Measurements from ENCODE around the gene MAGI1. TPM values are rescaled to one million over a fixed set of nuclear protein-coding genes. Genes with fewer than 3 reads are reported as not detected.

Gene MAGI1
- total RNA-seq, 1 experiment from 2014 or later, result 58.2 TPM

DNA sequence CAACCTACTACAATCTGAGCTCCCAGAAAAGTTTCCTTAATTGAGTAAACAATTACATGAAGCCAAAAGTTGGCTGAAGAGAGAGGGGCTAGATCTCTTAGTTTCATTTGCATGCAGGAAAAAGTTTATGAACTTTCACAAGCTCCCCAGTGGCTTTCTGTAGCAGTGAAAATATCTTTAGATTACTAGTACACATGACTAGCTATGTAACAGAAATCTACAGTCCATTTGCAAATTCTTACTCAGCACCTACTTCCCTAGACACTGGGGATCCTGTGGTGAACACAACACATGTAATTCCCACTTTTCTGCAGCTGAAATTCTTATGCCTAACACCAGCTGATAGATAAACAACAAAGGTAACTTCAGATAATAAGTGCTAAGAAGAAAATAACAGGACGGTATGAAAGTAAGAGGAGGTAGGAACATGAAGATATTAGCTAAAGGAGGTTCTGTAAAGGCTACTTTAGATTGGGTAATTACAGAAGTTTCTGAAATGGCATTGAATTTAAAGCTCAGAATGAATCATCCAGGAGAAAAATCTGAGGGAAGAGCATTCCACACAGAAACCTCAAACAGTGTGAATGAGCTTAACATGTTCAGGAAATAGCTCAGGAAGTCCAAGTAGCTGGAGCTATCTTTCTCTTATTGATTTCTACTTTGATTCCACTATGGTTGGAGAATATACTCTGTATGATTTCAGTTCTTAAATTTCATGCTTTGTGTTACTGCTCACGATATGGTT is 204.8 kb downstream of the MAGI1 start:
- H3K27me3 Mint-ChIP-seq (ENCODE audit: low read depth), result no peaks in the 10 kb centered on the region
- H3K27ac Mint-ChIP-seq, result no peak overlapping the region
- H3K36me3 Mint-ChIP-seq, result no peaks in the 10 kb centered on the region
- TF ChIP-seq, protein P1, sequence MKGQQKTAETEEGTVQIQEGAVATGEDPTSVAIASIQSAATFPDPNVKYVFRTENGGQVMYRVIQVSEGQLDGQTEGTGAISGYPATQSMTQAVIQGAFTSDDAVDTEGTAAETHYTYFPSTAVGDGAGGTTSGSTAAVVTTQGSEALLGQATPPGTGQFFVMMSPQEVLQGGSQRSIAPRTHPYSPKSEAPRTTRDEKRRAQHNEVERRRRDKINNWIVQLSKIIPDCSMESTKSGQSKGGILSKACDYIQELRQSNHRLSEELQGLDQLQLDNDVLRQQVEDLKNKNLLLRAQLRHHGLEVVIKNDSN (CRISPR knock-in tag; IDR thresholded peaks at IDR 0.05), result no peak
- TF ChIP-seq, protein P2, sequence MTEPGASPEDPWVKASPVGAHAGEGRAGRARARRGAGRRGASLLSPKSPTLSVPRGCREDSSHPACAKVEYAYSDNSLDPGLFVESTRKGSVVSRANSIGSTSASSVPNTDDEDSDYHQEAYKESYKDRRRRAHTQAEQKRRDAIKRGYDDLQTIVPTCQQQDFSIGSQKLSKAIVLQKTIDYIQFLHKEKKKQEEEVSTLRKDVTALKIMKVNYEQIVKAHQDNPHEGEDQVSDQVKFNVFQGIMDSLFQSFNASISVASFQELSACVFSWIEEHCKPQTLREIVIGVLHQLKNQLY (CRISPR knock-in tag; IDR thresholded peaks at IDR 0.05), result no peak
- TF ChIP-seq NFE2L1 (CRISPR knock-in tag; IDR thresholded peaks at IDR 0.05), result no peak
- TF ChIP-seq, protein P3, sequence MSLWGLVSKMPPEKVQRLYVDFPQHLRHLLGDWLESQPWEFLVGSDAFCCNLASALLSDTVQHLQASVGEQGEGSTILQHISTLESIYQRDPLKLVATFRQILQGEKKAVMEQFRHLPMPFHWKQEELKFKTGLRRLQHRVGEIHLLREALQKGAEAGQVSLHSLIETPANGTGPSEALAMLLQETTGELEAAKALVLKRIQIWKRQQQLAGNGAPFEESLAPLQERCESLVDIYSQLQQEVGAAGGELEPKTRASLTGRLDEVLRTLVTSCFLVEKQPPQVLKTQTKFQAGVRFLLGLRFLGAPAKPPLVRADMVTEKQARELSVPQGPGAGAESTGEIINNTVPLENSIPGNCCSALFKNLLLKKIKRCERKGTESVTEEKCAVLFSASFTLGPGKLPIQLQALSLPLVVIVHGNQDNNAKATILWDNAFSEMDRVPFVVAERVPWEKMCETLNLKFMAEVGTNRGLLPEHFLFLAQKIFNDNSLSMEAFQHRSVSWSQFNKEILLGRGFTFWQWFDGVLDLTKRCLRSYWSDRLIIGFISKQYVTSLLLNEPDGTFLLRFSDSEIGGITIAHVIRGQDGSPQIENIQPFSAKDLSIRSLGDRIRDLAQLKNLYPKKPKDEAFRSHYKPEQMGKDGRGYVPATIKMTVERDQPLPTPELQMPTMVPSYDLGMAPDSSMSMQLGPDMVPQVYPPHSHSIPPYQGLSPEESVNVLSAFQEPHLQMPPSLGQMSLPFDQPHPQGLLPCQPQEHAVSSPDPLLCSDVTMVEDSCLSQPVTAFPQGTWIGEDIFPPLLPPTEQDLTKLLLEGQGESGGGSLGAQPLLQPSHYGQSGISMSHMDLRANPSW (CRISPR knock-in tag; conservative IDR thresholded peaks at IDR 0.05; ENCODE audit: low read depth), result no peak
- TF ChIP-seq, protein P4, sequence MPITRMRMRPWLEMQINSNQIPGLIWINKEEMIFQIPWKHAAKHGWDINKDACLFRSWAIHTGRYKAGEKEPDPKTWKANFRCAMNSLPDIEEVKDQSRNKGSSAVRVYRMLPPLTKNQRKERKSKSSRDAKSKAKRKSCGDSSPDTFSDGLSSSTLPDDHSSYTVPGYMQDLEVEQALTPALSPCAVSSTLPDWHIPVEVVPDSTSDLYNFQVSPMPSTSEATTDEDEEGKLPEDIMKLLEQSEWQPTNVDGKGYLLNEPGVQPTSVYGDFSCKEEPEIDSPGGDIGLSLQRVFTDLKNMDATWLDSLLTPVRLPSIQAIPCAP (CRISPR knock-in tag; IDR thresholded peaks at IDR 0.05), result no peak
- TF ChIP-seq, protein P5, sequence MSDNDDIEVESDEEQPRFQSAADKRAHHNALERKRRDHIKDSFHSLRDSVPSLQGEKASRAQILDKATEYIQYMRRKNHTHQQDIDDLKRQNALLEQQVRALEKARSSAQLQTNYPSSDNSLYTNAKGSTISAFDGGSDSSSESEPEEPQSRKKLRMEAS (CRISPR knock-in tag; IDR thresholded peaks at IDR 0.05), result no peak
- no peak for TF ChIP-seq ZNF121 (CRISPR knock-in tag; IDR thresholded peaks at IDR 0.05)
- TF ChIP-seq, protein P6, sequence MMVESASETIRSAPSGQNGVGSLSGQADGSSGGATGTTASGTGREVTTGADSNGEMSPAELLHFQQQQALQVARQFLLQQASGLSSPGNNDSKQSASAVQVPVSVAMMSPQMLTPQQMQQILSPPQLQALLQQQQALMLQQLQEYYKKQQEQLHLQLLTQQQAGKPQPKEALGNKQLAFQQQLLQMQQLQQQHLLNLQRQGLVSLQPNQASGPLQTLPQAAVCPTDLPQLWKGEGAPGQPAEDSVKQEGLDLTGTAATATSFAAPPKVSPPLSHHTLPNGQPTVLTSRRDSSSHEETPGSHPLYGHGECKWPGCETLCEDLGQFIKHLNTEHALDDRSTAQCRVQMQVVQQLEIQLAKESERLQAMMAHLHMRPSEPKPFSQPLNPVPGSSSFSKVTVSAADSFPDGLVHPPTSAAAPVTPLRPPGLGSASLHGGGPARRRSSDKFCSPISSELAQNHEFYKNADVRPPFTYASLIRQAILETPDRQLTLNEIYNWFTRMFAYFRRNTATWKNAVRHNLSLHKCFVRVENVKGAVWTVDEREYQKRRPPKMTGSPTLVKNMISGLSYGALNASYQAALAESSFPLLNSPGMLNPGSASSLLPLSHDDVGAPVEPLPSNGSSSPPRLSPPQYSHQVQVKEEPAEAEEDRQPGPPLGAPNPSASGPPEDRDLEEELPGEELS (CRISPR knock-in tag; IDR thresholded peaks at IDR 0.05), result no peak
- TF ChIP-seq, protein P7, sequence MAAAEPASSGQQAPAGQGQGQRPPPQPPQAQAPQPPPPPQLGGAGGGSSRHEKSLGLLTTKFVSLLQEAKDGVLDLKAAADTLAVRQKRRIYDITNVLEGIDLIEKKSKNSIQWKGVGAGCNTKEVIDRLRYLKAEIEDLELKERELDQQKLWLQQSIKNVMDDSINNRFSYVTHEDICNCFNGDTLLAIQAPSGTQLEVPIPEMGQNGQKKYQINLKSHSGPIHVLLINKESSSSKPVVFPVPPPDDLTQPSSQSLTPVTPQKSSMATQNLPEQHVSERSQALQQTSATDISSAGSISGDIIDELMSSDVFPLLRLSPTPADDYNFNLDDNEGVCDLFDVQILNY (CRISPR knock-in tag; IDR thresholded peaks at IDR 0.05), result no peak
- TF ChIP-seq, protein P8, sequence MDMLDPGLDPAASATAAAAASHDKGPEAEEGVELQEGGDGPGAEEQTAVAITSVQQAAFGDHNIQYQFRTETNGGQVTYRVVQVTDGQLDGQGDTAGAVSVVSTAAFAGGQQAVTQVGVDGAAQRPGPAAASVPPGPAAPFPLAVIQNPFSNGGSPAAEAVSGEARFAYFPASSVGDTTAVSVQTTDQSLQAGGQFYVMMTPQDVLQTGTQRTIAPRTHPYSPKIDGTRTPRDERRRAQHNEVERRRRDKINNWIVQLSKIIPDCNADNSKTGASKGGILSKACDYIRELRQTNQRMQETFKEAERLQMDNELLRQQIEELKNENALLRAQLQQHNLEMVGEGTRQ (CRISPR knock-in tag; IDR thresholded peaks at IDR 0.05), result no peak
- TF ChIP-seq SOX15 (CRISPR knock-in tag; IDR thresholded peaks at IDR 0.05), result no peak
- no peak for TF ChIP-seq OVOL2 (CRISPR knock-in tag; IDR thresholded peaks at IDR 0.05; ENCODE audit: borderline replicate concordance)
- TF ChIP-seq ELF4 (CRISPR knock-in tag; IDR thresholded peaks at IDR 0.05; ENCODE audit: low read depth), result no peak
- ChIA-PET POLR2A (interaction anchor here (0.7 kb wide), 1 partner anchor 130 kb away, joined by 3 read pairs; no protein-coding TSS in a partner anchor), CTCF (interaction anchor here (0.6 to 1.3 kb wide), 5 partner anchors 11 to 230 kb away, joined by 3 to 6 read pairs (median 3); no protein-coding TSS in a partner anchor)
- ATAC-seq, result no peak
- no peak for DNase-seq (ENCODE audit: low spot score)
- H3K4me1 Mint-ChIP-seq, result peaks cover 53% of the 10 kb centered on the region
- H3K4me3 Mint-ChIP-seq, result no peak overlapping the region
- H3K9me3 Mint-ChIP-seq, result no peaks in the 10 kb centered on the region

DNA sequence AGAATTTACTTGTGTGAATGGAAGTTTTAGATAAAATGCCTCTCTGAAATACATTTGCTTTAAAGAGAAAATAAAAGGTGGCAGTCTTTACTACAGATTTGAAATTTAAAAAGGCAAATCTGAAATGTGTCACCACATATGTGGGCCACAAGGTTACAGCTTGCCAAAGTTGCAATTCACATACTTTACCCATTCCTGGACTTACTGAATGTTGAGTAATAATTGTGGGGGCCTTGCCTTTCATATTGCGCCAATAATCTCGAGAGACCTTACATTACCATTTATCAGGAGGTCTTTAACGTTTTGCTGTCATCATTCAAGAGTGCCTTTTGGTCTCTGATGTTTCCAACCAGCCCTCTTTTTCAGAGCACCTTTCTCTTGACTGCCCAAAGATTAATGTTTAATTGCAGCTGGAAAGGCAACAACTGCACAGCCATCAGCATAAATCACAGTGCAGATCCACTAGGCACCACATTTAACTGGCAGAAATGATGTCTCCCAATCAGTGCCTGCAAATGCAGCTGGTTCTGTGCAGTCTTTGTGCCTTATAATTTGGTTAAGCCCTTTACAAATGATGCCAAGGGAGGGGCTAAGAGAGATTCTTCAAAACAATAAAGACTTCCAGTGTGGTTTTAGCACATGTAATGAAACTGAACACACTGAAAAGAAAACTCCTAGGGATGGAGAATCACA is 206.8 kb downstream of the MAGI1 start:
- H3K4me1 Mint-ChIP-seq, result peaks cover 63% of the 10 kb centered on the region
- H3K36me3 Mint-ChIP-seq, result no peaks in the 10 kb centered on the region
- no peak overlapping the region for H3K27ac Mint-ChIP-seq
- H3K4me3 Mint-ChIP-seq, result no peak overlapping the region
- H3K9me3 Mint-ChIP-seq, result no peaks in the 10 kb centered on the region
- ChIA-PET CTCF (interaction anchor here (1.1 kb wide), 1 partner anchor 76 kb away, joined by 4 read pairs; no protein-coding TSS in a partner anchor), POLR2A (no interaction called here)
- no peaks in the 10 kb centered on the region for H3K27me3 Mint-ChIP-seq (ENCODE audit: low read depth)
- DNase-seq (ENCODE audit: low spot score) (no peak), ATAC-seq (no peak)
- TF ChIP-seq CBFB (CRISPR knock-in tag; IDR thresholded peaks at IDR 0.05; ENCODE audit: low read depth), result no peak
- no peak for TF ChIP-seq PRRX2 (CRISPR knock-in tag; IDR thresholded peaks at IDR 0.05)
- TF ChIP-seq, protein P9, sequence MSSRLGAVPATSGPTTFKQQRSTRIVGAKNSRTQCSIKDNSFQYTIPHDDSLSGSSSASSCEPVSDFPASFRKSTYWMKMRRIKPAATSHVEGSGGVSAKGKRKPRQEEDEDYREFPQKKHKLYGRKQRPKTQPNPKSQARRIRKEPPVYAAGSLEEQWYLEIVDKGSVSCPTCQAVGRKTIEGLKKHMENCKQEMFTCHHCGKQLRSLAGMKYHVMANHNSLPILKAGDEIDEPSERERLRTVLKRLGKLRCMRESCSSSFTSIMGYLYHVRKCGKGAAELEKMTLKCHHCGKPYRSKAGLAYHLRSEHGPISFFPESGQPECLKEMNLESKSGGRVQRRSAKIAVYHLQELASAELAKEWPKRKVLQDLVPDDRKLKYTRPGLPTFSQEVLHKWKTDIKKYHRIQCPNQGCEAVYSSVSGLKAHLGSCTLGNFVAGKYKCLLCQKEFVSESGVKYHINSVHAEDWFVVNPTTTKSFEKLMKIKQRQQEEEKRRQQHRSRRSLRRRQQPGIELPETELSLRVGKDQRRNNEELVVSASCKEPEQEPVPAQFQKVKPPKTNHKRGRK (CRISPR knock-in tag; IDR thresholded peaks at IDR 0.05; ENCODE audit: borderline replicate concordance), result no peak
- no peak for TF ChIP-seq CREM (CRISPR knock-in tag; IDR thresholded peaks at IDR 0.05)
- TF ChIP-seq, protein P10, sequence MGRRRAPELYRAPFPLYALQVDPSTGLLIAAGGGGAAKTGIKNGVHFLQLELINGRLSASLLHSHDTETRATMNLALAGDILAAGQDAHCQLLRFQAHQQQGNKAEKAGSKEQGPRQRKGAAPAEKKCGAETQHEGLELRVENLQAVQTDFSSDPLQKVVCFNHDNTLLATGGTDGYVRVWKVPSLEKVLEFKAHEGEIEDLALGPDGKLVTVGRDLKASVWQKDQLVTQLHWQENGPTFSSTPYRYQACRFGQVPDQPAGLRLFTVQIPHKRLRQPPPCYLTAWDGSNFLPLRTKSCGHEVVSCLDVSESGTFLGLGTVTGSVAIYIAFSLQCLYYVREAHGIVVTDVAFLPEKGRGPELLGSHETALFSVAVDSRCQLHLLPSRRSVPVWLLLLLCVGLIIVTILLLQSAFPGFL (CRISPR knock-in tag; IDR thresholded peaks at IDR 0.05; ENCODE audit: borderline replicate concordance), result no peak
- no peak for TF ChIP-seq OVOL2 (CRISPR knock-in tag; IDR thresholded peaks at IDR 0.05; ENCODE audit: borderline replicate concordance)
- TF ChIP-seq, protein P7 (CRISPR knock-in tag; IDR thresholded peaks at IDR 0.05), result no peak
- TF ChIP-seq FOXJ3 (CRISPR knock-in tag; IDR thresholded peaks at IDR 0.05; ENCODE audit: borderline replicate concordance), result no peak

Measured in WTC11 (cell line).